ENCODE data around the gene RAB31.

Gene RAB31

DNA sequence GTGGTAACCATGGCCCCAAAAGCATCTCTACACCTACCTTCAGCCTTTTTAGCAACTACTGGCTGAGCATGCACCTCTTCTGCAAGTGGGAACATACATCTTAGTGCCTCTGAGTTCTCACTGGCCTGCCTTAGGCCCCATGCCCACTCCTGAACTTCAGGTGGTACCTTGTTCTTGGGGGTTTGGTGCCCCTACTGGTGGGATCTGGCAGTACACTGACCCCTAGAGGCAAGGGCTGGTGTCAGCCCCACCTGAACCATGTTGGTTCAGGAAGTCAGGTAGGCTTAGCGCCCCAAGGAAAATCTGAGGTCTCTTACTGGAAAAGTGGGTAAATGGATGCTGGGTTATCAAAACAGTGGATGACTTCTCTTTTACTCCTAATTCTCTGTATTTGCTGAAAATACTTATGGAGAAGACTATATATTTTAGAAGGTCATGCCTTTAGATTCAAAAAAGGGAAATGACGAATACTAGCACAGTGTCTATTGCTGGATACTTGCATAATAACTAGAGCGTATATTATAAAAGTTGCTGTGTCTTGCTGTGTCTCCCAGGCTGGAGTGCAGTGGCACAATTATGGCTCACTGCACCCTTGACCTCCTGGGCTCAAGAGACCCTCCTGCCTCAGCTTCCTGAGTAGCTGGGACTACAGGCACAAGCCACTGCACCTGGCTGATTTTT lies 84.6 kb downstream of the RAB31 start:
- no peak for DNase-seq

DNA sequence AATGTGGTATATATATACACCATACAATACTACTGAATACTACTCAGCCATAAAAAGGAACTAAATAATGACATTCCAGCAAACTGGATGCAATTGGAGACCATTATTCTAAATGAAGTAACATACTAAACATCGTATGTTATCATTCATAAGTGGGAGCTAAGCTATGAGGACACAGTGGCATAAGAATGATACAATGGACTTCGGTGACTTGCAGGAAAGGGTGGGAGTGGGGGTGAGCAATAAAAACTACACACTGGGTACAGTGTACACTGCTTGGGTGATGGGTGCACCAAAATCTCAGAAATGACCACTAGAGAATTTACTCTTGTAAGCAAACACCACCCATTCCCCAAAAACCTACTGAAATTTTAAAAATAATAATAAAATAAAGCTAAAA lies 87.9 kb downstream of the RAB31 start:
- no peak for DNase-seq

DNA sequence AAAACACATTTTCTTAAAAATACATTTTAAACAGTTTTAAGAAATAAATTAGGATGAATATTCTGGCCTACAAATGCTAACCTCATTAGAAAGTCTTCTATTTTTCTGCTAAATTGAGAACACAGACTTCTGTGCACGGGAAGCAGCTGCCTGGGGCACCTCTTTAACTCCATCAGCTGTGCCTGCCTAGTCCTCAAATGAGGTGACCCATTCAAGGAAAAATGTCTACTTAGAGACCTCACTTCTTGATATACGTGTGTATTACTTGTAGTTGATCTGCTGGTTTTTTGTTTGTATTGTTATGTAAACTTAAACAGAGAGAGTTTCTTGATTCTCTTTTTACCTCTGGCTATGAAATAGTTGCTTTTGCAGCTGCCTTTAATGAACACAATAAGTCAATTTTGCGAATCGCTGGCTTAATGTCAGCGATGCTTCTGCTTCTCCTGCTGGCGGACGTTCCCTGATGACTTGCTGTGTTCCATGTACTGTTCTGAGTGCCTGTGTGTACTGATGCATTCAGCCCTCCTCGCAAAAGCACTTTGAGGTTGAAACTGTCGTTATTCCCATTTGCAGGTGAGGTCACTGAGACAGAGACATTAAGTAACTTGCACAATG lies 88.9 kb downstream of the RAB31 start:
- peak; percentile 64 for DNase-seq

DNA sequence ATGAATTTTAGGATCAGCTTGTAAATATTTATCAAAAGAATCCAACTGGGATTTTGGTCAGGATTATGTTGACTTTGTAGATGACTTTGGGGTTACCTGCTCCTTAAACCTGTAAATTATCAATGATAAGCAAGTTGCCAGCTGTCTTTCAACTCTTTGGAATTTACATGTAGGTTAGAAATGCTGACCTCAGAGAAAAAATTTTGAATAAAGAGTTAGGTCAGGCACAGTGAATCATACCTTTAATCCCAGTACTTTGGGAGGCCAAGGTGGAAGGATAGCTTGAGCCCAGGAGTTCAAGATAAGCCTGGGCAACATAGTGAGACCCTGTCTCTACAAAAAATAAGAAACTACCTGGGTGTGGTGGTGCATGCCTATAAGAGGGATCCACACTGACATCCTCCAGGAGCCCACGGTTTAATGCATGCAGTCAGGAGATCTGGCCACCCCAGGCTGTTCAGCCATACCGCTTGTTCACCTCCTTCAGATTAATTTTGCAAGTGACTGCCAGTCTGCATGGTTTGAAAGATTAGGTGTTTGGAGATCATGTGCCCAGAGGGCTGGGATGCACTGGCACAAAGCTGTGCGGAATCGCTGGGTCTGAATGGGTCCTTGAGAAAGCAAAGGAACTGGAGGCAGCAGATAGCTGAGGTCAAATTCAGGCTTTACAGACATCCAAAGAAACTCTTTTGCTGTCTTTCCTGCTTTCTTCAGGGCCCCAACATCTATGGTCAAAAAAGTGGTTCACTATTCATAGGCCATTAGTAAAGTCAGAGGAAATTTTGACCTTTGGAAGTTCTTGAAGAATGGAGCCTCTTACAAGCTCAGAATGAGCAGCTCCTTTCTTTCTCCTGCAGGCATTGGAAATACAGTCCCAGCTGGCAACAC lies 94.3 kb downstream of the RAB31 start:
- DNase-seq = no peak

DNA sequence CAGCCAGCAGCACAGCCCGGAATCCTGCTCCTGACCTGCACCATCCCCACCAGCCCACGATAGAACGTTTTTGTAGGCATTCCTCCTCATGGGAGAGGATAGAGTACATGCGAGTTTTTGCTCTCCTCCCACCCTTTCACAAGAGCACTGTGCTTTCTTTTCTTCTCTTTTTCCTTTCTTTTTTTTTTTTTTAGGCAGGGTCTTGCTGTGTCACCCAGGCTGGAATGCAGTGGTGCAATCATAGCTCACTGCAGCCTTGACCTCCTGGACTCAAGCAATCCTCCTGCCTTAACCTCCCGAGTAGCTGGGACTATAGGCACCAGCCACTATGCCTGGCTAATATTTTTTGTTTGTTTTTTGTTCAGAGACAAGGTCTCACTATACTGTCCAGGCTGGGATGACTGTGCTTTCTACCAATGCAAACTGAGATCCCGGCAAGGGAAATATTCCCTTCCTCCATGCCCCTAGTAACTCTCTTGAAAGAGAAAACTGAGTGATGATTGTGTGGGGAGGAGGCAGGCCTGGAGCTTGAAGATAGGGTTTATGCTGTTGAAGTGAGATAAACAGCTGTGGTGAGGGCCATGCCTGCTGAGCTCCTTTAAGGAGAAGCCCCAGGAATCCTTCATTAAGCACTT lies 95.1 kb downstream of the RAB31 start:
- no peak for DNase-seq

DNA sequence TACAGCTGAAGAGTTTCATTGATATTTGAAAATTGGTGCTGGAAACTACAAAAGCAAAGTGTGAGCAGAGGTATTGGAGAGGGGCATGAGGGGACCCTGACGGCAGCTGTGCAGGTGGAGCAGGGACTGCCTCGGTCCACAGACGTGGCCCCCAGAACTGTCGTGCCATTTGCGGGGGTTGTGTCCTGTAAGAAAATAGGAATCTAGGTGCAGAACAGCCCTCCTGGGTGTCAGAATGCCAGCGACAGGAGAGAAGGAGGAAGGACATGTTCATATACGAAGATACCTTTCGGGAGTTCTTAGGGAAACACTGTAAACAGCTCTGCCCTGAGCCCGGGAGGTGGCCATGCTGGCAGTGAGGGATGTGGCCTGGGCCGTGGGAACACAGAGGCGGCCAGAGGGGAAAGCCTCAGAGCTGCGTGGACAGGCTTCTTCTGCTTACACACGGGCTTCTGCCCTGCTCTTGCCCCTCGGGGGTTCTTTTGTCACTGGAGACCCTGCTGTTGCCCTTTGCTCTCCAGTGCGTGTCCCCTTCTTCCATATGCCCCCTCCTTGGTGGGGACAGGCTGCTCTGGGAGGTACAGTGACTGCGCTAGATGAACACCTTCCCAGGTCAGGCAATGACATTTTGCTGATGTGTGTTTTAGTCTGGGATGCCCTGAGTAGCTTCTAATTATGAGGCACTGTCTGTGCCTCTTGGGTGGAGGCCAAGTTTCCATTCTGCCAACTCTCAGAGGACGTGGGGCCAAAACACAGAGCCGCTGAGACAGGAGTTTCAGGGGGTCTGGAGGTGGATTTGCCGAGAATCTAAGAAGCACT lies 95.8 kb downstream of the RAB31 start:
- no peak for DNase-seq

DNA sequence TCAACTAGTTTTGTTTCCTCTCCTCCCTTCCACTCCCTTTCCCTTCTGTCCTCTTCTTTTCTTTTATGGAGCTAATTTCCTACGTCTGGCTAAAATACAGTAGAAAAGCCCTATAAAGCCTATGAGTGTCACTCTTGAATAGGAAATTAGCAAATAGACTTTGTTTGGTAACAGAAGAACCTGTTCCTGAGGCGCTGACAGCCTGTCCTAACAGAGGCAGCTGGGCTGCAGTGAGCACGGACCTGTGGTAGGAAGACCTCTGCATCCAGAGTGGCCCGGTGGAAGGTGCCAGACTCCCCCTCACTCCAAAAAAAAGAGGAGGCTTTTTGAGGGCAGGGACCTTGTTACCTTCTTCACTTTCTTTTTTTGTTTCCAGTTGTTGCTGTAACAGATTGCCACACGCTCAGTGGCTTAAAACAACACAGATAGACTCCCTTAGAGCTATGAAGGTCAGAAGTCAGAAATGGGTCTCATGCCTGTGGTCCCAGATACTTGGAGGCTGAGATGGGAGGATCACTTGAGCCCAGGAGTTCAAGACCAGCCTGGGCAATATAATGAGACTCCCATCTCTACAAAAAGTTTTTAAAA lies 96.5 kb downstream of the RAB31 start:
- no peak for DNase-seq

DNA sequence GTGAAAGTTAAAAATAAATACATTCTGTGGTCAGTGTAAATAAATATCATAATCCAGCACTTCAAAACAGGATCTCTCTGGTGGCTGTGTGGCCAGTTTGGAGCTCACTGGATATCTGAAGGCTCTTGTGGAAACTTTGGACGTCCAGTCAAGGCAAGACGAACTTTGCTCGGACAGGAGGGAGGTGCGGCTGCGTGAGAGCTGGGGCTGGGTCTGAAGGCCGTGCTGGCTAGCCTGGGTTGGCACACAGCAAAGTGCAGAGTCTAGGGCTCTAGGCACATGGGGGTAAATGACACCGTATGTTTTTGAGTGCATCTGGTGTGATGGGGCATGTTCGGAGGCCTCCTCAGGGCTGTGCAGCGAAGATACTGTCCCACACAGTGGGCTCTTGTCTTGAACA lies 98.8 kb downstream of the RAB31 start:
- DNase-seq = no peak

DNA sequence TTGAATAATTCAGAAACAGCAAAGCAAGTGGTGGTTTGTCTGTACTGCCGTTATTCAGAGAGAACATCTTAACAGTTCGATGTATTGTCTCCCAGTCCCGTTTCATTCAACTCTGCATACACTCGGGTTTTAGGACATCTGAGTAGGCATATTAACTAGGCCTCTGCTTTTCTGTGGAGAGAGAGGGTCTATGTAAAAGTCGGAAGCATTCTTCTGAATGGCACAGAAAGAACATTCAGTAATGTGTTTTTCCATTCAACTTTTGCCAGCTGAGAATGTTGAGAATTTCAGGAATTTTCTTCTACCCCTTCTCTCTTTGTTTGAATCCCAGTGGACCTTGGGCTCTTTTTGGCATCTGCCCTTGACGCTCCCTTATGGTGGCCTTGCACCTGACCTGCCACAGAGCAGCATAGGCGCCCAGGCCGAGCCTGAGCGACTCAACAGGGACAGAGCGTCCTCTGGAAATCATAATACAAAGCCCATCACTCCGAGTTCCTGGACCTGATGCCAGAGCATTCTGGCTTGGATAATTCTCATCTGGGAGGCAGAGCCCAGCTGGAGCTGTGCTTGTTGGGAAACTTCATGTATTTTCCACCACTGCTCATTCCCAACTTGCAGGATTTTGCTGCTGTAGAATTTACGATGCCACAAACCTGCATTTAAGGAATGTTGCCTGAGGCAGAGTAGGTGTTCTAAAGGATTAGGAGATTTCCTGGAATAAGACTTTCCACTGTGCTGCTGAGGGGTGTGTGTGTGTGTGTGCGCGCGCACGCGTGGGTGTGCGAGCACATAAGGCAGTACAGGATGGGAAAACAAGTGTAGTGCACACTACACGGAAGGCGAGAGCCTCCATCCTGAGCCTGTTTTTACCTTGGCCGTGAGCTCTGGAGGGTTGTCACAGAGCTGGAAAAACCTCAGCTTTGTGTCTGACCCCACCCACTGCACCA lies 100.5 kb downstream of the RAB31 start:
- DNase-seq = peak; percentile 75

DNA sequence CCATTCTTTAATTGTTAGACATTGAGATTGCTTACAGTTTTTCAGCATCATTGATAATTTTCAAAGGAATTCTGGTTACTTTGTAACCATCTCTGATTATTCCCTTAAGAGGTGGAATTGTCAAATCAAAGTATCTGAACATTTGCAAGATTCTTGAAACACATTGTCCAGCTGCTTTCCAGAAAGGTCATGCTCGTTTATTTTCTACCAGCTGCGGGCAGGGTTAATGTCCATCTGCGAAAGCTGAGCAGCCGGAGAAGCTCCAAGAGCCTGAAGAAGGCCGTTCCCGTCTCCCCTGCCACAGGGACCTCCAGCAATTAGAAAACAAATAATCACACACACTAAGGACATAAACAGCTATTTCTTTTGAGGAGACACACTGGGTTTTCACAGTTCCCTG lies 101.6 kb downstream of the RAB31 start:
- peak; percentile 30 for DNase-seq

DNA sequence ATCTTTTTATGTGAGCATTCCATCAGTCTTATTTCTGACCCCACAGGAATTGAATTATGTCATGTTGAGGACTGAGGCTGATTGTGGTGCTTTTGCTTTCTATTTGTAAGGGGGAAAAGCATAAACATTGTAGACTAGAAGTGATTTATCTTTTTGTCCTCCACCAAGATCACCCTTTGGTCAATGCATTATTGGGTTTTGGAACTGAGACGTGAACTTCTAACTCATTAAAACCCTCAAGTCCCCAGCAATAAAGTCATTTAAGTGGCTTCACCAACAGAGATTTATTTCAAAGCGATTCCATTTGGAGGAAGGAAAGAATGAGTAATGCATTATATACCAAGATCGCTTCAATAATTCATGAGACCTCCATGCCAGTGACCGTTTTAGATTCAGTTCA lies 102.2 kb downstream of the RAB31 start:
- DNase-seq = no peak

DNA sequence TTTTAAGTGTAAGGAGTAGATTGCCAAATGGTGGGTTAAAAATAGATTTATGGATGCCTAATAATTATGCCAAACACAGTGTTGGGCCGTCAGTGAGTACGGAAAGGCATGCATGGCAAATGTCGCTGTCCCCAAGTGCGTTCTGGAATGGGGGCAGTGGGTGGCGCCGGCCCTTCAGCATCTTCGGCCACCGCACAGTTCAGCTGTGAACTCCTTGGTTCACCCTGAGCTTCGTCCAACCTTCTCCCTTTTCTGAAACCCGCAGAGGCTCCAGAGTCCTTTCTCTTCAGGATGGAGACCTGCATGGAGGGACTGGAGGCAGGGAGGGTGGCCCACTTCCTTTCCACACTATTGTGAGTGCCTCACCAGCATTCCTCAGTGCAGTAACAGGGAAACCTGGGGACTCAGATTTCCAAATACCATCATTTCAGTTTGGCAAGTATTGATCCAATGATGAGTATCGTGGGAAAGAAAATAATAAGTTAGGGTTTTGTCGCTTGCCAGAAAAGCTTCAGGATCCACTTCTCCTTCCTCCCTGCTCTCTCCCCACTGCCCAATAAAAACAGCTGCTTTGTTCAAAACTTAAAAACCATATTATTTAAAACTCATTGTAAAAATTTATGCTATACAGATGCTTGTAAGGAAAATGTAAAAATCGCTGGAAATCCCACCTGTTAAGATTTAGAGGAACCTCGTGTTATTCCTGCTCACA lies 103.0 kb downstream of the RAB31 start:
- peak; percentile 46 for DNase-seq

DNA sequence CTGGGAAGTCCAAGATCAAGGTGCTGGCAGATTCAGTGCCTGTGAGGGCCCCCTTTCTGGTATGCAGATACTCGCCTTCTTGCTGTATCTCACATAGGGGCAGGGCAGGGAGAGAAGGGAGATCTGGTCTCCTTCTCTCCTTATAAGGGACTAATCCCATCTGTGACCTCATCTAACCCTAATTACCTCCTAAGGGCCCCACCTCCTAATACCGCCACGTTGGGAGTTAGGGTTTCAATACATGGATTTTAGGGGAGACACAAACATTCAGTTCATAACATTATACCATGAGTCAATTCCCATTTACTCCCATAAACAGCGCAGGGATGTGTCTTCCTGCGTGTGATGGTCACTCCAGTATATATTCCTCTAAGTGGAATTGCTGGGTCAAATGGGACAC lies 103.9 kb downstream of the RAB31 start:
- DNase-seq = peak; percentile 30

DNA sequence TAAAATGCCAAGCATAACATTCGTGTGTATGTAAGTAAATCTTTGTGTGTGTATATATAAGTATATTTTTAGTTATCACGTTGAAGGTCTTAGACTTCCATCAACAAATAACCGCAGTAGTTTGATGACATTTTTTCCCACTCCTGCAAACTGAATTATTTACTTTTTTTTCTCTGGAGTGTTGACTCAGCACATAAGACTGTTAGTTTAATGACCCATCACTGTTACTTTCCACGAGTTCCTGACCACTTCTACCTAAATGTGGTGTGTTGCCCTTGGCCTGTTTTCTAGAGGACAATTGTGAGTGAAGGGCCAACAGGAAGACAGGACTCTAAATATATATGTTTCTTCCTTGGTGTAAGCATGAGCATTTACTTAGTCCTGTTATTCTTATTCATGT lies 106.3 kb downstream of the RAB31 start:
- DNase-seq = no peak

DNA sequence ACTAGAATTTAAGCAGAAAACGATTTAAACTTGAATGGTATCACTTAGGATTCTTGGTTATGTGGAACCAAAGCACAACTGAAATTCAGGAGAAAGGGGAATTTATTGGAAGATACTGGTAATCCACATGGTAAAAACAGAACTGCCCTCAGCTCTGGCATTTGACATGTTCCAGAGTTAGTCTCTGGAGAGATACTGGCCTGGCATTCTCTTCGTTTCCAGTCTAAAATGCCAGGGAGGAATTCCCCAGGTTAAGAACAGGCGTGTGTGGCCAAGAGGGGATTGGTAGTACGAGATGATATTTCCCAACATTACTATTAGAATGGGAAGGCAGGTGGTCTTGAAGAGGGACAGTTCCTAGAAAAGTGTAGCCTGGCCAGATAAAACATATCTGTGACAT lies 109.2 kb downstream of the RAB31 start:
- DNase-seq = no peak

DNA sequence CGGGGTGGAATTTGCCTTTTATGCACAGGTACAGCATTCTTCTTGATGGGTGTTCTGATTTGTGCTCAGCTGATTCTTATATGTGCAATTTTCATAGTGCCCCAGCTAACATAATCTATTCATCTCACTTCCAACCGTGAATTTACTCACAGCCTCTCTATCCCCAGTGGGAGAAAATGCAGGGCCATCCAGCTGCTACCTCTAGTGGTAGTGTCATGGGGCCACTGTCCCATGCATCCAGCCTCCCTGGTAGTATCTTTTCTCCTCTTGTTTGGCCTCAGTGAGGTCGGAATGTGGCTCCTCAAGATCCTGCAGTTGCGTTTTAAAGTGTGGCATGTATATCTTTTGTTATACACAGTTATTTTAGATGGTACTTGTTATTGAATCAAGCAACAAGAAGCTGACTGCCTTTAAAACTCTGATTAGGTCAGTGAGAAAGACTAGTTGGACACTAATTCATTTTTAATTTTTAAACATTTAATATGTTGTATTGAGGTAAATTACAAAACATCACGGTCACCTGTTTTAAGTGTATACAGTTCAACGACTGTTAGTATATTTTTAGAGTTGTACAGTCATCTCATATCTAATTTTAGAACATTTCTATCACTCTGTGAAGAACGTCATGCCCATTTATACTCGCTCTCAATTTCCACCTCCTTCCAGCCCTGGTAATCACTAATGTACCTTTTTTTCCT lies 109.8 kb downstream of the RAB31 start:
- DNase-seq = no peak

DNA sequence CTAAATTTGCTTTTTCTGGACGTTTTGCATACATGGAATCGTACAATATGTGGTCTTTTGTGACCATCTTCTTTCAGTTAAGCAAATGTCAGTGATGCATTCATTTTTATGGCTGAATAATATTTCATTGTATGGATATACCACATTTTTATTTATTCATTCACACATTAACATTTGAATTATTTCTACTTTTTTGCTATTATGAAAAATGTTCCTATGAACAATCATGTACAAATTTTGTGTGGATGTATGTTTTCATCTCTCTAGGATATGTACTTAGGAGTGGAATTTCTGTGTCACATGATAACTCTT lies 110.3 kb downstream of the RAB31 start:
- no peak for DNase-seq

DNA sequence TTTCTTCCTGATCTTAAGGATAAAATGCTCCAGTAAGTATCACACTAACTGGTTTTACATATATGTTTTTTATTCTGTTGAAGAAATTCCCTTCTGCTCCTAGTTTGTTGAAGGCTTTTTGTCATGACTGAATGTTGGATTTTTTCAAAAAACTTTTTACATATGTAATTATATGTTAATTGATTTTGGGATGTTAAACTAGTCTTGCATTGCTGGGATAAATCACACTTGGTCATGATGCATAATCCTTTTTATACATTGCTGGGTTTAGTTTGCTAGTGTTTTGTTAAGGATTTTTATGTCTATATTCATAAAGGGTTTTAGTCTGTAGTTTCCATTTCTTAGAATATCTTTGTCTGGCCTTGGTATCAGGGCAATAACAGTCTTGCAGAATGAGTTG lies 112.0 kb downstream of the RAB31 start:
- DNase-seq = no peak

DNA sequence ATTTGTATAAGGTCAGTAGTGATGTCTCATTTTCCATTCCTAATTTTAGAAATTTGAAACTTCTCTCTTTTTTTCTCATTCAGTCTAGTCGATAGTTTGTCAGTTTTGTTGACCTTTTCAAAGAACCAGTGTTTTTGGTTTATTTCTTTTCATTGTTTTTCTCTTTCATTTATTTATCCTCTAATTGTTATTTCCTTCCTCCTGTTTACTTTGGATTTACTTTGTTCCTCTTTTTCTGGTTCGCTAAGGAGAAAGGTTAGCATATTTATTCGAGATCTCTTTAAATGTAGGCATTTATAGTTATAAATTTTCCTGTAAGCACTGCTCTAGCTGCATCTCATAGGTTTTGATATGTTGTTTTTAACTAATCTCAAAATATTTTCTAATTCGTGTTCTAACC lies 112.6 kb downstream of the RAB31 start:
- no peak for DNase-seq
